Ascending aorta (tissue), 2 donors: ENCODE data around the gene PTER. TPM values are rescaled to one million over a fixed set of nuclear protein-coding genes. Genes with fewer than 3 reads are reported as not detected.
A peak's percentile ranks its signal among the peaks of the same experiment; 100 is the strongest.

Experiments
- DNase-seq, 2 donors: peaks; one replicate each; pipeline ENCODE4 v3.0.0-alpha.2; 2019; ENCODE audit warnings: low spot score in 2 of 2
- H3K27ac ChIP-seq, 2 donors: fragments of 200-600 bp; sonication (generic); one replicate each; pipeline ENCODE4 v1.5.1; 2016 to 2017; ENCODE audit warnings: mild to moderate bottlenecking in 1 of 2
- H3K27me3 ChIP-seq: fragments of 200-600 bp; sonication (generic); one replicate; pipeline ENCODE4 v1.5.1; 2017
- H3K36me3 ChIP-seq, 2 donors: fragments of 200-600 bp; sonication (generic); one replicate each; pipeline ENCODE4 v1.5.1; 2016
- H3K4me1 ChIP-seq, 2 donors: fragments of 200-600 bp; sonication (generic); one replicate each; pipeline ENCODE4 v1.5.1; 2016 to 2017; ENCODE audit warnings: mild to moderate bottlenecking in 1 of 2
- H3K4me3 ChIP-seq, 2 donors: fragments of 200-600 bp; sonication (generic); one replicate each; pipeline ENCODE4 v1.5.1; 2016 to 2017; ENCODE audit warnings: mild to moderate bottlenecking in 1 of 2
- H3K9me3 ChIP-seq, 2 donors: fragments of 200-600 bp; sonication (generic); one replicate each; pipeline ENCODE4 v1.5.1; 2016
- intact Hi-C: fragments of 100-400 bp; cut with DNase I; formaldehyde crosslinking; loops from one replicate; pipeline ENCODE4 v1.15.1; 2023
- total RNA-seq: library from RNA; depleted of rRNA; stranded (reverse); fragments of >200 nt; gene quantifications from one replicate; pipeline ENCODE4 v1.1.0, GENCODE V29; 2016
- TF ChIP-seq, protein P1 (sequence below), 3 experiments: fragments of 200-600 bp in 2 of 3; fragments of 450-650 bp in 1 of 3; sonication (generic) in 2 of 3; IDR thresholded peaks; one replicate each; pipeline ENCODE4 v1.5.1; 2016 to 2019; ENCODE audit warnings: antibody characterized with exemption in 3 of 3, mild to moderate bottlenecking in 1 of 3, moderate library complexity in 1 of 3

The PTER gene
- total RNA-seq, 1 donor from 2014 or later, result 2.6 TPM

DNA sequence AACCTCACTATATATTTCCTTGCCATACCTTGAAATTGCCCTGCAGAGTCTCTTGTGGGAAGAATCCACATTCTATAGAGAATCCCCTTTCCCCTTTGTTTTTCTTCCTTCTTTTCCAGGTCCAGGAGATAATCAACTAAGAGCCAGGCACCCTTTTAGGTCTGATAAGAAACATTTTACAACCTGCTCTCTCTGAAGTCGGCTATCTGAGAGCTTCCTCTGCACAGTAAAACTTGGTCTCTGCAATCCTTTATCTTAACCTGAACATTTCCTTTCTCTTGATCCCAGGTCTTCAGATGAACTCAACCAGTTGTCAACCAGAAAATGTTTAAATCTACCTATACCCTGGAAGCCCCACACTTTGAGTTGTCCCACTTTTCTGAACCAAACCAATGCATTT, 19.5 kb upstream of the PTER start:
- no peaks in the 10 kb centered on the region for H3K36me3 ChIP-seq
- intact Hi-C loops, result no loop called here
- H3K27me3 ChIP-seq, result no peaks in the 10 kb centered on the region
- no peak for DNase-seq
- no peaks in the 10 kb centered on the region for H3K4me1 ChIP-seq
- H3K27ac ChIP-seq, result no peak overlapping the region
- no peaks in the 10 kb centered on the region for H3K9me3 ChIP-seq
- TF ChIP-seq, protein P1, sequence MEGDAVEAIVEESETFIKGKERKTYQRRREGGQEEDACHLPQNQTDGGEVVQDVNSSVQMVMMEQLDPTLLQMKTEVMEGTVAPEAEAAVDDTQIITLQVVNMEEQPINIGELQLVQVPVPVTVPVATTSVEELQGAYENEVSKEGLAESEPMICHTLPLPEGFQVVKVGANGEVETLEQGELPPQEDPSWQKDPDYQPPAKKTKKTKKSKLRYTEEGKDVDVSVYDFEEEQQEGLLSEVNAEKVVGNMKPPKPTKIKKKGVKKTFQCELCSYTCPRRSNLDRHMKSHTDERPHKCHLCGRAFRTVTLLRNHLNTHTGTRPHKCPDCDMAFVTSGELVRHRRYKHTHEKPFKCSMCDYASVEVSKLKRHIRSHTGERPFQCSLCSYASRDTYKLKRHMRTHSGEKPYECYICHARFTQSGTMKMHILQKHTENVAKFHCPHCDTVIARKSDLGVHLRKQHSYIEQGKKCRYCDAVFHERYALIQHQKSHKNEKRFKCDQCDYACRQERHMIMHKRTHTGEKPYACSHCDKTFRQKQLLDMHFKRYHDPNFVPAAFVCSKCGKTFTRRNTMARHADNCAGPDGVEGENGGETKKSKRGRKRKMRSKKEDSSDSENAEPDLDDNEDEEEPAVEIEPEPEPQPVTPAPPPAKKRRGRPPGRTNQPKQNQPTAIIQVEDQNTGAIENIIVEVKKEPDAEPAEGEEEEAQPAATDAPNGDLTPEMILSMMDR (IDR thresholded peaks at IDR 0.05), result no peak
- H3K4me3 ChIP-seq, result no peak overlapping the region

DNA sequence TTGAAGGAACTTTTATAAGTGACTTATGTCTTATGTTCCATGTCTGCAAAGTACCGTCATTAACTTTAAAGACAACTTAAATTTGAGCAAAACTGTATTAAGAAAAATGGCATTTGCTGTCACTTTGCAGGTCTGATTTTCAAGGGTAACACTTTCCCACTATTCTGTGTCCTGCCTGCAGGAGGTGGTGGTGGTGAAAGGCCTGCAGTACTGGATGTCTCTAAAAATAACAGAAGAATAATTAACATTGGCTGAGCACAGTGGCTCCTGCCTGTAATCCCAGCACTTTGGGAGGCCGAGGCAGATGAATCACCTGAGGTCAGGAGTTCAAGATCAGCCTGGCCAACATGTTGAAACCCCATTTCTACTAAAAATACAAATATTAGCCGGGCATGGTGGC, 13.2 kb upstream of the PTER start:
- Histone ChIP-seq H3K27ac (no peak overlapping the region), H3K9me3 (no peaks in the 10 kb centered on the region), H3K27me3 (no peaks in the 10 kb centered on the region), H3K4me1 (no peaks in the 10 kb centered on the region), H3K36me3 (no peaks in the 10 kb centered on the region), H3K4me3 (no peak overlapping the region)
- intact Hi-C loops, result no loop called here
- TF ChIP-seq, protein P1 (IDR thresholded peaks at IDR 0.05), result no peak
- no peak for DNase-seq

DNA sequence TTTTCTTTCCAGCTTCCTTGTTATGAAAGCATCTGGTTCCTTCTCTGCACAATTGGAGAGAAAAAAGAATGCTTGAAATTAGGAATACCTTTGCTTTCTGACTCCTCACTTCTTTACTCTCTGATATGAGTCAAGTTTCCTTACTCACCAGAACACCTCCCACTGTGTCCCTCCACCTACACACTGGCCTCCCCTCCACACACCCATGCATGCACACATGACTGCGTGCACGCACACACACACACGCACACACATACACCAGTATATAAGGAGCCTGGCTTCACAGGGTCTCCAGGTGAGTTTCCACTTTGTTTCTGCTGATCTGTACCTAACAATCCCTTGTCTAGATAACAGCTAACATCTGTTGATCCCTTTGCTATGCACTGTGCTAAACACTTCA, 11.4 kb upstream of the PTER start:
- intact Hi-C loops, result no loop called here
- Histone ChIP-seq H3K27ac (no peak overlapping the region), H3K4me1 (no peaks in the 10 kb centered on the region), H3K9me3 (no peaks in the 10 kb centered on the region), H3K4me3 (no peak overlapping the region), H3K27me3 (no peaks in the 10 kb centered on the region), H3K36me3 (no peaks in the 10 kb centered on the region)
- no peak for DNase-seq
- TF ChIP-seq, protein P1 (IDR thresholded peaks at IDR 0.05), result no peak

DNA sequence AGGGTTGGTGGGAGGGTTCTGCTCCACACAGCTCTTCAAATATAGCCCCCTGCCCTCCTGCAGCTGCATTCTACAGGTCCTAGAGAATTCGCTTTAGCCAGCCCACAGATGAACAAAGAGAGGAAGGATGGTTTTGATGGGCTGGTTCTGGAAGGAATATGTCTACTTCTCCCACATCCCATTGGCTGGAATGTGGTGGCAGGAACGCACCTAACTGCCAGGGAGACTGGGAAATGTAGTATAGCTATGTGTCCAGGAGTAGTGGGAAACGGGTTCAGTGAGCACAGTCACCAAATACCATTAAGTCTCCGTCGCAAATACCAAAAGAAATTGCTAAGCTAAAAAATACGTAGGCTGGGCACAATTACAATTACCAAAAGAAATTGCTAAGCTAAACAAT, 7.3 kb upstream of the PTER start:
- Histone ChIP-seq H3K36me3 (no peaks in the 10 kb centered on the region), H3K9me3 (no peaks in the 10 kb centered on the region), H3K4me1 (no peaks in the 10 kb centered on the region), H3K4me3 (no peak overlapping the region), H3K27me3 (no peaks in the 10 kb centered on the region), H3K27ac (no peak overlapping the region)
- intact Hi-C loops, result no loop called here
- TF ChIP-seq, protein P1 (IDR thresholded peaks at IDR 0.05), result no peak
- no peak for DNase-seq

DNA sequence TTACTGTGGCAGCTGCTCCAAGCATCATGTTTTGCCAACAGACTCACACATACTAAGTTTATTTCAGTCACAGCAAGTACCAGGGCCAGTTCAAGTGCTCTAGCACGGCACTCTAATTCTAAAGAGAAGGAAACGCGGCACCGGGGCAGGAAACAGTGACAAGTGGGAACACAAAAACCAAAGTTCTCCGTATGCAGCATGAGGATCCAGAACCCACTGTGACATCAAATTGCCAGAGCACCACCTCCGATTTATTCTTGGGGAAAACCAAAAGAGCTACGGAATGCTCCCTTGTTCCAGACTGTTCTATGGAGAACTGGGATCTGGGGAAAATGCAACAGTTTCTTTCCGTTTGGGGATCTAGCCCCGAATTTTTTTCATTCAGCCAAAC, 448 bp upstream of the PTER start:
- H3K4me1 ChIP-seq, result peaks cover 0 to 16% of the 10 kb centered on the region in 2 donors
- intact Hi-C loops, result loop anchor here (2.0 to 10.0 kb wide), 2 partner anchors 380 to 1272 kb away; partner anchors contain the start of genes NMT2 and RSU1
- H3K4me3 ChIP-seq, result peak overlapping the region; percentile 70 to 88
- H3K27ac ChIP-seq, result peak overlapping the region; percentile 82
- TF ChIP-seq, protein P1 (IDR thresholded peaks at IDR 0.05), result no peak
- H3K27me3 ChIP-seq, result no peaks in the 10 kb centered on the region
- no peaks in the 10 kb centered on the region for H3K36me3 ChIP-seq
- DNase-seq, result peak in 1 of 2 donors; percentile 64
- H3K9me3 ChIP-seq, result no peaks in the 10 kb centered on the region

DNA sequence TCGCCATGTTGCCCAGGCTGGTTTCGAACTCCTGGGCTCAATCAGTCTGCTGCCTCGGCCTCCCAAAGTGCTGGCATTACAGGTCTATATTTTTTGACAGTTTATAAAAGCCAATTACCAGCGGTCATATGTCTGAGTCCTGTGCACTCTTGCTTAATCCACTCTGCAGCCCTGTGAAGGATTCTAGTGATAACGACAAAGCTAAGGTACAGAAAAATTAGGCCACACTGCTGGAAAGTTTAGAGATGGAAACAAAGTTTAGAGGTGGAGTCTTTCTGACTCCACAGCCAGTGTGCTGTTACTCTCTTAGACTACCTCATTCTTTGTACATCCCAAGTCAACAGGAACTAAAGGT, 707 bp downstream of the PTER start:
- no peaks in the 10 kb centered on the region for H3K36me3 ChIP-seq
- peaks cover 0 to 16% of the 10 kb centered on the region in 2 donors for H3K4me1 ChIP-seq
- peak overlapping the region; percentile 70 to 88 for H3K4me3 ChIP-seq
- H3K9me3 ChIP-seq, result no peaks in the 10 kb centered on the region
- H3K27me3 ChIP-seq, result no peaks in the 10 kb centered on the region
- intact Hi-C loops, result loop anchor here (2.0 to 10.0 kb wide), 2 partner anchors 379 to 1273 kb away; partner anchors contain the start of genes NMT2 and RSU1
- no peak for DNase-seq
- H3K27ac ChIP-seq, result peak overlapping the region; percentile 82
- TF ChIP-seq, protein P1 (IDR thresholded peaks at IDR 0.05), result no peak
